ENCODE results near the gene NT5E.

NT5E gene

DNA sequence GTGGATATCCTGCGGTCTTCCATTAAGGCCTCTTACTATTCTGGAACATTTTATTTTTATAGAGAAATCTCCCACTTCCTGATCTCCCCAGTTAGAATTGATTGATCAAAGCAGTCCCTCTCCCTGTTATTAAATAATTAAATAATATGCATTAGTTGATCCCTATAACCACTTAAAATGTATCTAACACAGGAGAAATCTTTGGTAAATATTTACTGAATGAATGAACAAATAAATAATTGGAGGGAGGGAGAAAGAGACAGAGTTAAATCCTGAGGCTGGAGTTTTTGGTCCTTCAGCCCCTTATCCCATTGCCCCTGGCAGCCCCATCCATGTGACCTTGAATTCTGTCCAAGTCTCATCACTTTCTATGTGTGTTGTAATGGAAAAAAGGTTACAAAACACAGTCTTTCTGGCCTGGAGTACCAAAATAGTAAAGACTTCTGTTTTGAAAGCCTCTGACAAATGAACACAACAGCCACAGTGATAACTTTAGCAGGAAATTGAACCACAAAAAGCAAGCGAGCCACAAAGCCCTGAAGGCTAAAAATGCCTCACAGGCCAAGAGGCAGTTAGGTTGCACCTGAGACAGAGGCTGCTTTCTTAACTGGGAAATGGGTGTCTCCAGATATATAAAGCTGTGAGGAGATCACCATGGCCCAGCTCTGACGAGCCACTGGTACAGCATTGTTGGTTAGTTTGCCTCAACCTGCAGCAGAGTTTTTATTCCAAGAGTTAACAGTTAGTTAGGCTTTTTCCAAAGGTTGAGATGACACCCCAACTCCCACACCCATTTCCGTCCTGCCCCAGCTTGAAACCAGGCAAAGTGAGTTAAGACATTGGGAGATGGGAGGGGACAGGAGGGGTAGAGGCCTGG, 11.3 kb downstream of the NT5E start:
- no peak overlapping the region for H3K27ac ChIP-seq (ENCODE audit: low read depth, low read length)

GRCh38 chr6:85461798-85462170, 11.9 kb downstream of the NT5E start:
- H3K4me3 ChIP-seq (ENCODE audit: low read length), result no peak overlapping the region
- no peaks in the 10 kb centered on the region for H3K79me2 ChIP-seq (ENCODE audit: control insufficient read depth, low read length)
- no peak overlapping the region for H3K27ac ChIP-seq (ENCODE audit: low read depth, low read length)

More for the DNA sequence above, 11.3 kb downstream of the NT5E start:
- H3K27me3 ChIP-seq (ENCODE audit: control insufficient read depth, low read length), result peaks cover 12% of the 10 kb centered on the region; the same call in 1 of the 2 replicates
- H3K9me3 ChIP-seq (ENCODE audit: control insufficient read depth, insufficient read depth, low read length), result no peaks in the 10 kb centered on the region
- no peaks in the 10 kb centered on the region for H3K36me3 ChIP-seq (ENCODE audit: control insufficient read depth, low read length)
- H3K4me1 ChIP-seq (ENCODE audit: control insufficient read depth, low read length), result peaks cover 5% of the 10 kb centered on the region
- H3K9me2 ChIP-seq (replicated peaks; ENCODE audit: control insufficient read depth, low read length), result no peaks in the 10 kb centered on the region
- TF ChIP-seq CTCF (IDR thresholded peaks at IDR 0.05; ENCODE audit: low read depth, low read length, poor library complexity, severe bottlenecking) (no peak), EZH2phosphoT487 (IDR thresholded peaks at IDR 0.05; ENCODE audit: borderline replicate concordance, low read length) (no peak)
- no peak overlapping the region; the same call in 1 of the 2 replicates for H3K4me2 ChIP-seq (ENCODE audit: low read length)
- H3K4me3 ChIP-seq (ENCODE audit: low read length), result no peak overlapping the region
- no peaks in the 10 kb centered on the region for H4K20me1 ChIP-seq (ENCODE audit: control insufficient read depth, insufficient read depth, low read depth, low read length)
- H3K79me2 ChIP-seq (ENCODE audit: control insufficient read depth, low read length), result no peaks in the 10 kb centered on the region
- H3F3A ChIP-seq (ENCODE audit: control insufficient read depth, insufficient read depth), result no peaks in the 10 kb centered on the region

GRCh38 chr6:85462673-85463072, 12.8 kb downstream of the NT5E start:
- Histone ChIP-seq H3K4me2 (ENCODE audit: low read length) (no peak overlapping the region), H4K20me1 (ENCODE audit: control insufficient read depth, insufficient read depth, low read depth, low read length) (no peaks in the 10 kb centered on the region), H3K36me3 (ENCODE audit: control insufficient read depth, low read length) (no peaks in the 10 kb centered on the region), H3K4me1 (ENCODE audit: control insufficient read depth, low read length) (peaks cover 5% of the 10 kb centered on the region), H3K9me2 (replicated peaks; ENCODE audit: control insufficient read depth, low read length) (no peaks in the 10 kb centered on the region), H3K79me2 (ENCODE audit: control insufficient read depth, low read length) (no peaks in the 10 kb centered on the region), H3F3A (ENCODE audit: control insufficient read depth, insufficient read depth) (no peaks in the 10 kb centered on the region), H3K27me3 (ENCODE audit: control insufficient read depth, low read length) (peaks cover 12% of the 10 kb centered on the region; the same call in 1 of the 2 replicates), H3K4me3 (ENCODE audit: low read length) (no peak overlapping the region), H3K27ac (ENCODE audit: low read depth, low read length) (no peak overlapping the region), H3K9me3 (ENCODE audit: control insufficient read depth, insufficient read depth, low read length) (no peaks in the 10 kb centered on the region)
- TF ChIP-seq CTCF (IDR thresholded peaks at IDR 0.05; ENCODE audit: low read depth, low read length, poor library complexity, severe bottlenecking) (no peak), EZH2phosphoT487 (IDR thresholded peaks at IDR 0.05; ENCODE audit: borderline replicate concordance, low read length) (no peak)

More at GRCh38 chr6:85461798-85462170, 11.9 kb downstream of the NT5E start:
- Histone ChIP-seq H3F3A (ENCODE audit: control insufficient read depth, insufficient read depth) (no peaks in the 10 kb centered on the region), H3K36me3 (ENCODE audit: control insufficient read depth, low read length) (no peaks in the 10 kb centered on the region), H3K4me1 (ENCODE audit: control insufficient read depth, low read length) (peaks cover 5% of the 10 kb centered on the region), H3K9me3 (ENCODE audit: control insufficient read depth, insufficient read depth, low read length) (no peaks in the 10 kb centered on the region), H3K4me2 (ENCODE audit: low read length) (no peak overlapping the region), H3K9me2 (replicated peaks; ENCODE audit: control insufficient read depth, low read length) (no peaks in the 10 kb centered on the region), H4K20me1 (ENCODE audit: control insufficient read depth, insufficient read depth, low read depth, low read length) (no peaks in the 10 kb centered on the region), H3K27me3 (ENCODE audit: control insufficient read depth, low read length) (peaks cover 12% of the 10 kb centered on the region; the same call in 1 of the 2 replicates)
- TF ChIP-seq EZH2phosphoT487 (IDR thresholded peaks at IDR 0.05; ENCODE audit: borderline replicate concordance, low read length) (no peak), CTCF (IDR thresholded peaks at IDR 0.05; ENCODE audit: low read depth, low read length, poor library complexity, severe bottlenecking) (no peak)
